GM13976 (cell line): ENCODE results near the gene KRT84.

ENCODE experiments used
- DNase-seq: peaks from one replicate; pipeline ENCODE4 v3.0.0; 2012; ENCODE audit warnings: low spot score
- in situ Hi-C: fragments of 300-500 bp; cut with MboI; formaldehyde crosslinking; loops from one replicate; pipeline ENCODE4 v1.12.0; 2022; ENCODE audit warnings: low sequenced_read_pairs, mixed read lengths, inconsistent platforms; ENCODE audit not compliant: unreplicated experiment
- TF ChIP-seq, protein P1 (sequence below): IDR thresholded peaks from 2 replicates; pipeline ENCODE4 v1.5.1; 2012; ENCODE audit warnings: borderline replicate concordance, mild to moderate bottlenecking; ENCODE audit not compliant: insufficient read depth; ENCODE audit errors: extremely low read depth, missing control alignments, control extremely low read depth

Gene KRT84, protein sequence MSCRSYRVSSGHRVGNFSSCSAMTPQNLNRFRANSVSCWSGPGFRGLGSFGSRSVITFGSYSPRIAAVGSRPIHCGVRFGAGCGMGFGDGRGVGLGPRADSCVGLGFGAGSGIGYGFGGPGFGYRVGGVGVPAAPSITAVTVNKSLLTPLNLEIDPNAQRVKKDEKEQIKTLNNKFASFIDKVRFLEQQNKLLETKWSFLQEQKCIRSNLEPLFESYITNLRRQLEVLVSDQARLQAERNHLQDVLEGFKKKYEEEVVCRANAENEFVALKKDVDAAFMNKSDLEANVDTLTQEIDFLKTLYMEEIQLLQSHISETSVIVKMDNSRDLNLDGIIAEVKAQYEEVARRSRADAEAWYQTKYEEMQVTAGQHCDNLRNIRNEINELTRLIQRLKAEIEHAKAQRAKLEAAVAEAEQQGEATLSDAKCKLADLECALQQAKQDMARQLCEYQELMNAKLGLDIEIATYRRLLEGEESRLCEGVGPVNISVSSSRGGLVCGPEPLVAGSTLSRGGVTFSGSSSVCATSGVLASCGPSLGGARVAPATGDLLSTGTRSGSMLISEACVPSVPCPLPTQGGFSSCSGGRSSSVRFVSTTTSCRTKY

DNA sequence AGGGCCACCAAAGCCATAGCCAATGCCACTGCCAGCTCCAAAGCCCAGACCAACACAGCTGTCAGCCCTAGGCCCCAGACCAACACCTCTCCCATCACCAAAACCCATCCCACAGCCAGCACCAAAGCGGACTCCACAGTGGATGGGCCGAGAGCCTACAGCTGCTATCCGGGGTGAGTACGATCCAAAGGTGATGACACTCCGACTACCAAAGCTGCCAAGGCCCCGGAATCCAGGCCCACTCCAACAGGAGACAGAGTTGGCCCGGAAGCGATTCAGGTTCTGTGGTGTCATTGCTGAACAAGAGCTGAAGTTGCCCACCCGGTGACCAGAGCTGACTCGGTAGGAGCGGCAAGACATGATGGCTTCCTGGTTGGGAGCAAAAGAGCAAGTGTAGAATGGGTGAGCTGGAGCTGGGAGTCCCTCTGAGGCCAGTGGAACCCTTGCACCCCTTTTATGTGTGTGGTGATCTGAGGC lies at the start of gene KRT84:
Gene KRT84, minus strand, starts transcription at position 427 of the 477 bp plus-strand sequence. Its CDS starts 67 bp downstream, at position 360.
- DNase-seq, result no peak
- TF ChIP-seq, protein P1, sequence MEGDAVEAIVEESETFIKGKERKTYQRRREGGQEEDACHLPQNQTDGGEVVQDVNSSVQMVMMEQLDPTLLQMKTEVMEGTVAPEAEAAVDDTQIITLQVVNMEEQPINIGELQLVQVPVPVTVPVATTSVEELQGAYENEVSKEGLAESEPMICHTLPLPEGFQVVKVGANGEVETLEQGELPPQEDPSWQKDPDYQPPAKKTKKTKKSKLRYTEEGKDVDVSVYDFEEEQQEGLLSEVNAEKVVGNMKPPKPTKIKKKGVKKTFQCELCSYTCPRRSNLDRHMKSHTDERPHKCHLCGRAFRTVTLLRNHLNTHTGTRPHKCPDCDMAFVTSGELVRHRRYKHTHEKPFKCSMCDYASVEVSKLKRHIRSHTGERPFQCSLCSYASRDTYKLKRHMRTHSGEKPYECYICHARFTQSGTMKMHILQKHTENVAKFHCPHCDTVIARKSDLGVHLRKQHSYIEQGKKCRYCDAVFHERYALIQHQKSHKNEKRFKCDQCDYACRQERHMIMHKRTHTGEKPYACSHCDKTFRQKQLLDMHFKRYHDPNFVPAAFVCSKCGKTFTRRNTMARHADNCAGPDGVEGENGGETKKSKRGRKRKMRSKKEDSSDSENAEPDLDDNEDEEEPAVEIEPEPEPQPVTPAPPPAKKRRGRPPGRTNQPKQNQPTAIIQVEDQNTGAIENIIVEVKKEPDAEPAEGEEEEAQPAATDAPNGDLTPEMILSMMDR, result no peak
- in situ Hi-C loops, result loop anchor here (10.0 kb wide), 1 partner anchor 490 kb away; no protein-coding TSS in a partner anchor

DNA sequence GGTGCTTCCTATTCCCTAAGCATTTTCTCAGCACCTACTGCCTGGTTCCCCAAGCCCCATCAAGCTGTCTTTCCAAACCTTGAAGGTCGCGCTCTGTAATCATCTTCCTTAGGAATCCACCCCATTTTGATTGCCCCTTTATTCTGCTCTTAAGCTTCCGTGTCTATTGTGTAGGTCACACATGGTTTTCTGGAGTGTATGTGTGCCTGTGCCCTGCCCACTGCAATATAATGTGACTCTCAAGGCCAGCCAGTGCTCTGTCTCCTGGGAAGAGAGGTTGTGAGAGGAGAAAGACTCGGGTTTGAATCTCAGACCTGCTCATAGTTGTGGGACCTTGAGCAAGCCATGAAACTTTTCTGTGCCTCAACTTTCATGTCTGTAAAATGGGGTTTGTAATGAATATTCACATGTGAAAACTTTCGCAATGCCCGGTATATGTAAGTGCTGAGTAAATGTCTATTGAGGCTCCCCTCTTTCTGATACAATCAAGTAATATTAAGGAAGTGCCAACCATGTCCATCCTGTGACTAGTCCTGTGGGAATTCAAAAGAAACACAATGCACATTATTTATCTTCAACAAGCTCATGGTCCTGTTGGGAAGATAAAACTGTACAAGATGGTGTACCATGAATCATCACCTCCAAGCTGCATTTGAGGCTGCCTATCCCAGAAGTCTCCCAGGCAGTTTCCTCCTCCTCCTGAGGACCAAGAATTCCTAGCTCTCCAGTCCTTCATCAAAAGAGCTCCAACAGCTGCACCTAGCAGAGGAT lies 49.5 kb upstream of the KRT84 start:
- no peak for DNase-seq
- in situ Hi-C loops, result no loop called here
- TF ChIP-seq, protein P1, result no peak

DNA sequence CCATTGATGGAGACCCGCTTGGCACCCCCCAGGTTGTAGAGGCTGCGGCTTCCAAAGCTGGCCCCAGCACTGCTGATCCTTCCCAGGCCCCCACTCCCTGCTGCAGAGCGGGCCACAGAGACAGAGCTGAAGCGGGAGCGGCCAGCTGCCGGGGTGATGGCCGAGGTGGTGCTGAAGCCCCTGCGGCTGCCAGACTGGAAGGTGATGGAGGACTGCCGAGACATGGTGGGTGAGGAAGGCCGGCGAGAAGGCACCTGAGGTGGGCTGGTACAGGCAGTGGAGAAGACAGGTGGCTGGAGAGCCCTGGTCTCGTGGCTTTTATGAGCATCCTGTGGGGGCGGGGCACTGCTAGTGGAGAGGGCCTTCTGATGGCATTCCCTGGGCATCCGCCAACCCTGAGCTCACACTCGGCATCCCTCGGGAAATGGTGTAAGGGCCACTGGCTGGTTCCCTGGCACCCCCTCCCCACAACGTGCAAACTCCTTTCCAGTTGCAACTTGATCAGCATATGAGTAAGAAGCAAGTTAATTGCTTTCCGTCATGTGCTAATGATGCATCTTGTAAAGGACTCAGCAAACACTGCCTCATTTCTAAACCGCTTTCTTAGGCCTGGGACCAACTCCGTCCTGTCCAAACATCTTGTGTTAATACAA lies 48.8 kb upstream of the KRT84 start, which contains the start of gene KRT75:
Gene KRT75, minus strand, starts transcription at position 291 of the 653 bp plus-strand sequence. Its CDS starts 67 bp downstream, at position 224.
- in situ Hi-C loops, result no loop called here
- no peak for DNase-seq
- TF ChIP-seq, protein P1, result no peak

DNA sequence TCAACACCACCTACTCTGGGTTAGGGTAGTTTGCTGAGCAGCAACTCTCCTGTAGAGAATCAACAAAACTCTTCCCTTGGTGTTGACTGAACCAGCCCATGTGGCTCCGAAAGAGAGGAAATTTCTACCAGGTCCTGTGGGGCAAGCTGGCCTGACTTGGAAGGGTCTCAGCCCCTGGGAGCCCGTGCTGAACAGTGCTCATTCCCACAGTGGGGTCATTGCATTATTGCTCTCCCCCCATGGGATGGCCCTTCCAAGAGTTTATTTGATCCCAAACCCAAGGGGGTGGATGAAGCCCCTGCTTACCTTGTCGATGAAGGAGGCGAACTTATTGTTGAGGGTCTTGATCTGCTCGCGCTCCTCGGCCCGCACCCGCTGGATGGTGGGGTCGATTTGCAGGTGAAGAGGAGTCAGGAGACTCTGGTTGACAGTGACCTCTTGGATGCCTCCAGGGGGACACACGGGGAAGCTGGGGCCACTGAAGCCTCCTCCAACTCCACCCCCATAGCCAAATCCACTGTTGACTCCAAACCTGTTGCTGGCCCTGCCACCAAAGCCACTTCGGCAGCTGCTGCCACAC lies 48.1 kb upstream of the KRT84 start:
- in situ Hi-C loops, result no loop called here
- TF ChIP-seq, protein P1, result no peak
- no peak for DNase-seq

DNA sequence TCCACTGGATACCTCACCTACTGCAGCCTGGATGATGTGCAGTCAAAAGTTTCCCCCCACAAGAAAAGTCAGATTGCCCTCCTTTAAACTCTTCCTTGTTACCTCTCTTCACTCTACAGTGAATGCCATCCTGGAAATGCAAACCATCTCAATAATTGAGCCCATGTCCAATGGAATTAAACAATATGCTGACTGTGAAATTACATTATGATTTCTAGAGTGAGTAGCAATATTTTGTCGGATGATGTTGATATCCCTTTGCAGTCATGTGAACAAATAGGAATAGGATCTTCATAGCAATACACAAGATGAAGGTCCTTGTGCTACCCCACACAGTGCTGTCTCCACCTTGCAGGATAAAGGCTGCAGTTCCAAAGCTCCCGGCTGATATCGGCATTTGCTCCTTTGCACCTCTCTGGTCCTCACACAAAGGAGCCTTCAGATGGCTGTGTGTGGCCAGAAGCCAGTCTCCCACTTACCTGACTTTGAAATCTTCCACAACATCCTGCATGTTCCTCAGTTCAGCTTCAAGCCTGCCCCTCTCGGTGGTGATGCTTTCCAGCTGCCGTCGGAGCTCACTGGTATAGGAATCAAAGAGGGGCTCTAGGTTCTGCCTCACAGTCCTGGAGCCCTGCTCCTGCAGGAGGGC lies 47.2 kb upstream of the KRT84 start:
- no peak for DNase-seq
- in situ Hi-C loops, result no loop called here
- TF ChIP-seq, protein P1, result no peak
